HG03280 (cell line): Measurements from ENCODE around the gene RAI1.
A peak's percentile ranks its signal among the peaks of the same experiment; 100 is the strongest.

Source experiments
- ATAC-seq: cut with Tn5 transposase; IDR thresholded peaks from one replicate; pipeline ENCODE4 v1.9.1; 2021; ENCODE audit warnings: mild to moderate bottlenecking, moderate library complexity; ENCODE audit not compliant: unreplicated experiment

The RAI1 gene

DNA sequence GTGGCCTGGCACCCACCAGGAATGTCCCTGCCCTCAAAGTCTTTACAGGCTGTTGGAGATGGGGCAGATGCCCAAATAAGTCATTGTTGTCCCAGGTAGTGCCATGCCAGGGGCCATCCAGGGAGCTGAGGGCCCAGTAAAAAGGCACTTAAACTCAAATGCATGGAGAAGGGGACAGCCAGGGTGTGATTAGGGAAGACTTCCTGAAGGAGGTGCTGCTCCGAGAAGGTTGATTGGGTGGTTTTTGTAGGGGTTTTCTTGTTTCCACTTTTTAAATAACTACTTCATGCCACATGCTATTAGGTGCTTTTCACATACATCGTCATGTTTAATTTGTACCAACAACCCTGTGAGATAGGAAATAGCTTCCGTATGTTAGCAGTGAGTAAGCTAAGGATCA lies 66.9 kb downstream of the RAI1 start:
- ATAC-seq, result no peak

DNA sequence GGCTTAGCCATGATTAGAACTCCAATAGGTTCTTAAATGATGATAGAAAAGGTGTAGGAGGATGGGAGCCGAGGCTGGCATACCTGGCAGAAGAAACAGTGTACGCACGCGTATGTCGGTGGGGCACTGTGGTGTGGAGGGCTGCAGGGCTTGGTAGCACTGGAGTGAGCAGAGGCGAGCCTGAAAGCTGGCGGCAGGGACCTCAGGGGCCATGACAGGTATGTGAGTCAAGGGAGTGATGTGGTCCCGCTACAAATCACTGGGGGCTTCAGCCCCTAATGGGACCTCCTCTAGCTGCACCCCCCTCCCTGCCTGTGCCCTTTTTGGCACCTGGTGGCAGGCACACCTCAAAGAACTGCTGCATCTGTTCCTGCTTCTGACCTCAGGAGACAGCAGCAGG lies 67.3 kb downstream of the RAI1 start:
- no peak for ATAC-seq

DNA sequence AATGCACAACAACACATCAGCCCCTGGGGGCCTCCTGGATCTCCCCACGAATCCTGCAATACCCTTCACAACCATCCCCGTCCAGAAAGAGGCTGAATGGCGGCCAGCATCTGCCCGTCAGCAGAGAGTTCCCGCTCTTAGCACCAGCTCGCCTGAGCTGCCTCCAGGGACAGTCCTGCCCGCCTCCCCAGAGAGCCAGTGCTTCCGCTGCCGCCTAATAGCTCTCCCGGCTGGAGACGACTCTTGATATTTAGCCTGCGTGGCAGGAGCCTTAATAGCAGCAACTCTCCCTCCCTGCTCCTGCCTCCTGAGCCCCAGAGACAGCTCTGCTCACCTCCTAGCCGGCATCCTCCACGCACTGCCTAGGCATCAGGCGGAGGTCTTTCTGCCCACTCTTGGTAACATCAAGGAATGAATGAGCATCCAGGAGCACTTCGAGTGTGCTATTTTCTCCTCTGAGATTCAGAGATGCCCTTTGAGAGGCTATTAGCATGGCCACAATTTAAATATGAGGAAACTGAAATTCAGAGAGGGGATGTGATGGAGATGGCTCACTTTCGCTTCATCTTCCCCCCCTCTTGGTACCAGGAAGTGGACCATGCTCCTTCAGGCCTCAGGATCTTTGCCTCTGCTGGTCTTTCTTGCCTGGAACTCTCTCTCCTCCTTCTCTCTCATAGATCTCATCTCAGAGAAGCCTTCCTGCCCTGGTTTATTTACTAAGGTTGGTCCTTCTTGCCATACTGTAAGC lies 67.9 kb downstream of the RAI1 start:
- no peak for ATAC-seq

DNA sequence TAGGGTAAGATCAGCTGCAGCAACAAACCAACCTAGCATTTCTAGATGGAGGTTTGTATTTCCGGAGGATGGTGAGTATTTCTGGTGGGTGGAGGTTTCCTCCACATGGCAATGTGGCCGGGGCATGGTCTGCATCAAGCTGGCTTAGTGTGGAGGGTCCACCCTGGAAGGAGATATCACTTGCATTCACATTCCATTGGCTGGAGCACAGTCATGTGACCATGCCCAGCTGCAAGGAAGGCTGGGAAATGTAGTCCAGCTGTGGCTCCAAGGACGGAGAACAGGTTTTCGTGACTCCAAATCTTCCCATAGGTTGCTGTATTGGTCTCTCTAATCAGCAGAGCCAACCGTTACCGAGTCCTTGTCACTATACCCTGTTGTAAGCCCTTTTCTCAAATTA lies 68.7 kb downstream of the RAI1 start:
- no peak for ATAC-seq

DNA sequence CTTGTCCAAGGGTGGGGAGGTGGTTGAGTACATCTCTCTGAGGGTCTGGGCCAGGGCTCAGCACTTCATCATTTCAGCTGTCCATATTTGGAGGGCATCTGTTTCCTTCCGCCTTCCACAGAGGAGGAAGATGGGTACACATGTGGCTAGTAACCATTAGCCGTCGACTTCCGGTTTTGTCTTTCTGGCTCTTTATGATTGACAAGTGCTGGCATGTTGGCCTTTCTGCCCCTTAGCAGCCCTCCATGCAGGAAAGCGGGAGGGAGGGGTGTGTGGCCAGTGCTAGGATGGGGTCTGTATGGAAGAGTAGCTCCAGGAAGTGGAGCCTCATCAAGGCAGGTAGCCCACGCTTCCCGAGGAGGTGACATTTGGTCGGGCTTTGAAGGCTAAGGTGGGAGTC lies 69.6 kb downstream of the RAI1 start:
- ATAC-seq, result no peak

DNA sequence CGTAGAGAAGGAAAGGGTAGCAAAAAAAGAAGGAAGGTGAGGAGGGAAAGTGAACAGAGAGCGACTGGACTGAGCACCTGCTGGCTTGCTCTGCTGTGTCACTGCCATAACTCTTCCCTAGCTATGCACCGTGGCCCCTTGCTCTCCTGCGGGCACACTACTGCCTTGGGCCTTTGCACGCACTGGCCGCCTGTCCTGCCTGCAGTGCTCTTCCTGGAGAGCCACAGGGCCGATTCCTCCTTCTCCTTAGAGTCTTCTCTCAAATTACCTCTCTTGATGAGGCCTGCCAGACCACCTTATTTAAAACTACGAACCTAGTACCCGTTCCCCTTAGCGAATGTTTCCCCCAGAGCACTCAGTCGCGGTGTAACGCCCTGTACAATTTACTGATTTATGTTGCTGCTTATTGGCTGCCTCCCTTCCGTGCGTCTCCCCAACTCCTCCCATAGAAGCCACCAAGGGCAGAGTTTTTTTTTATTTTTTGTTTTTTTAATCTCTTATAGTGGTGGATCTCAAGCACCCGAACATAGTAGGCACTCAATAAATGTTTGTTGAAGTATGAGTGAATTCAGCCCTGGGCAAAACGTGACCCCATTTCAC lies 70.3 kb downstream of the RAI1 start:
- ATAC-seq, result no peak

DNA sequence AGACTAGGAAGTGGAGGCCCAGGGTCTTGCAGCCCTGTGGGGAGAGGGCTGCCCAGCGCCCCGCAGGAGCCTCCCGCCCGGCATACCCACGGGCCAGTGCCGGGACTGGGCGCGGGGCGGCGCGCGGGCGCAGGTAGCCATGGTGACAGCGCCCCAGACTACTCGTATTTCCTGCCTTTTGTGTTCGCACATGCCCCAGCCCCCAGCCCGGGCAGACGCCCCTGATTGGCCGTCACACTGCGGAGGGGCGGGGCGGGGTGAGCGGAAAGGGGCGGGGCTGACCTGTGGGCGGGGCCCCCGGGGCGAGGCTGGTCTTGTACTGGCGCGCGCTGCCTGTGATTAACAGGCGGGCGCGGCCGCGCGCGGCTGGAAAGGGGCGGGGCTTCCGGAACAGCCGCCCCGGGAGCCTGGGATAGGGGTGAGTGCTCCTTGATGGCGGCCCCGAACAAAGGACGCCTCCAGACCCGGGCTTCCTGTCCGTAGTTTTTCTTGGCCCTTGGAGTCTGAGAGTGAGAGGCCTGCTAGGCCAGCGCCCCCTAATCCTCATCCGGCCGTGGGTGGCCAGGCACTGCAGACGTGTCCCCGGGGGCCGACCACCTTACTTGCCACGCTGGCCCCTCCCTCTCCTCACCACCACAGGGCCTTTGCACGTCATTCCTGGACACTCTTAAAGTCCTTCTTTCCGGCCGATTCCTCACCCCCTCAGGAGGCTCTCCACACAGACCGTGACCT lies 71.0 kb downstream of the RAI1 start:
- peak; percentile 88 for ATAC-seq

DNA sequence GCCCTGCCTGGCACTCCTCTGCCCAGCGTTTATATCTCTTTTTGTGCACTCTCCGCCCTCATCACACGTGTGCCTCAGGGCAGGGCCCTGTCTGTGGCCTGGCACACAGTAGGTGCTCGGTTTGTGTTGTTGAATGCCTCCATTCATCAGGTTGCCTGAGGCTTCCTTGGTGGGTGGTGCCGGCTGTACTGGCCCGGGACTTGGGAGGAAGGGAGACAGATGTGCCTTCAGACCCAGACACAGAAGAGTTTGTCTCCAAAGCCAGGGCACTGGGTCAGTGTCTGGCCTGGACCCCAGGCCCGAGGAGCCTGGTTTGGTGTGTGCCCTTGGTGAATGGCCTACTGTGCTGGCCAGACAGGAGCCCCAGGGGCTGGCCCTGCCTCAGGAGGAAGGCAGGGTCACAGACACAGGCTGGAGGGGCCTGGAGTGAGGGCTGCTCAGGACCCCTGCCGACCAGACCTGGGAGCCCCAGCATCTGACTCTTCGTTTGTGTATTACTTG lies 71.6 kb downstream of the RAI1 start:
- ATAC-seq, result no peak

DNA sequence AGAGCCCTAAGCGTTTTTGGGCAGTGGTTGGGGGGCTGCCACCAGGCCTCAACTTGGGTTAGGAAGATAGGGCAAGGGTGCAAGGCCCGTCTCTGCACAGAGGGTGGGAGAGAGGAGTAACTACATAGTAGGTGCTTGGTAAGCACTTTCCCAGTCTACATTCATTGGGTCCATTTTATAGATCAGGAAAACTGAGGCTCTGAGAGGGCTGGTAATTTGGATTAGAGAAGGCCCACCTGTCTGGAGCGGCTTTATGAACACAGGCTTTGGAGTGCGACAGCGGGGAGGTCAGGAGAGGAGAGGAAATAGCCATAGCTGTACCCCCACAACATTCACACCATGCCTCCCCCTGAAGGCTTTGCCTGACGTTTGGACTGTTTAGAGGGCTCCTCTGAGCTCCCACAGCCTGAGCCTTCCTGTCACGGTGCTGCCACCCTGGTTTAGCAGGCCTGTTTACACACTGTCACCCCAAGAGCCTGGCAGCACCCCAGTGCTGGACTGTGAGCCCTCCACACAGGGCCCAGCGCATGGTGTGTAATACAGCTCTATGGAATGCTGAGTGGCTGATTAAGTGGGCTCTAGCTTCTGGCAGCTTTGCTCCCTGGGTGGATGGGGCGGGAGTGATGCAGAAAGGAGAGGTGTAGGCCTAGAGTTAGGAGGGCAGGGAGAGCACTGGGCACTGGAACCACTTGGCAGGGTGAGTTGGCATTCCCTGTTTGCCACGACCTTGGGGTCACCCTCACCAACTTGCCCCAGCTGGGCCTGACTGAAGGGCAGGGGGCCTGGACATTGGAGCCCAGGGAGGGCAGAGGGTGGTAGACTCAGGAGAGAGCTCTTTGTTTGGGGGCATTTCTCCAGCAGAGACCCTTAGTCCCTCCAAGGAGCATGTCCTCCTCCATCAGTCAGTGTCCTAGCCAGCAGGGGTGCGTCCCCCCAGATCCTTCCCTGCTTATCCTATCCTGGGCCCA lies 73.7 kb downstream of the RAI1 start:
- ATAC-seq, result no peak

DNA sequence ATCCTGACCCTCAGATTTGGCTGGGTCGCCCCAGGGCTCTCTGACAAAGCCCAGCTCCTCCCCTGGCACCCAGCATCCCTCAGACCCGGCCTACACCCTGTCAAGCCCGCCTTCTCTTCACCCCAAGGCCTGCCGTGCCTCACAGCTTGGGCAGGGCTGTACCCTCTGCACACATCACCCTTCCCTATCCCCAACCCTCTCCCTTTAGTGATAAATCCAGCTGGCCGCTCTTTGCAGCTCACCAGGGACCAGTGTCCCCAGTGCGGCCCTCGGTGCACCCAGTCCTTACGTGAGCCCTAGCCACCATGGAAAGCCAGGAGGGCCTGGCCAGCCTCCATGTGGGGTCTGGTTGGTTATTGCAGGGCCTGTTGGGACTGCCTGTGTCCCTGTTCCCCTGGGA lies 74.5 kb downstream of the RAI1 start:
- no peak for ATAC-seq

DNA sequence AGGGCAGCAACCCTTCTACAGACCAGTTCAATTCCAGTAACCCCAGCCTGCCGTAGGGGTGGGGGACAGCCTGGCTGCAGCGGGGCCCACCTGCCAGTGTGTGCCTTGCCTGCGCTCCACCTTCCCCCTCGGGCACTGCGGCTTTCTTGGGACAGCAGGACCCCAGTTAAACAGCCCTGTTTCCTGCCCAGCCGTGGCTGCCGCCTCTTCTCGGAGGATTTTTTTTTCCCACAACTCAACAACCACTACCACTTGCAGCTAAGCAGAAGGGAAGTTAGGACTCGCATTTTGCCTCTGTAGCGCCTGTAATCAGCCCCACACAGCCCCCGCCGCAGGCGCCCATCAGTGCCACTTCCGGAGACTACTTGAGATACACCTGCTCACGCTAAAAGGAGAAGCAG lies 76.1 kb downstream of the RAI1 start:
- ATAC-seq, result no peak

DNA sequence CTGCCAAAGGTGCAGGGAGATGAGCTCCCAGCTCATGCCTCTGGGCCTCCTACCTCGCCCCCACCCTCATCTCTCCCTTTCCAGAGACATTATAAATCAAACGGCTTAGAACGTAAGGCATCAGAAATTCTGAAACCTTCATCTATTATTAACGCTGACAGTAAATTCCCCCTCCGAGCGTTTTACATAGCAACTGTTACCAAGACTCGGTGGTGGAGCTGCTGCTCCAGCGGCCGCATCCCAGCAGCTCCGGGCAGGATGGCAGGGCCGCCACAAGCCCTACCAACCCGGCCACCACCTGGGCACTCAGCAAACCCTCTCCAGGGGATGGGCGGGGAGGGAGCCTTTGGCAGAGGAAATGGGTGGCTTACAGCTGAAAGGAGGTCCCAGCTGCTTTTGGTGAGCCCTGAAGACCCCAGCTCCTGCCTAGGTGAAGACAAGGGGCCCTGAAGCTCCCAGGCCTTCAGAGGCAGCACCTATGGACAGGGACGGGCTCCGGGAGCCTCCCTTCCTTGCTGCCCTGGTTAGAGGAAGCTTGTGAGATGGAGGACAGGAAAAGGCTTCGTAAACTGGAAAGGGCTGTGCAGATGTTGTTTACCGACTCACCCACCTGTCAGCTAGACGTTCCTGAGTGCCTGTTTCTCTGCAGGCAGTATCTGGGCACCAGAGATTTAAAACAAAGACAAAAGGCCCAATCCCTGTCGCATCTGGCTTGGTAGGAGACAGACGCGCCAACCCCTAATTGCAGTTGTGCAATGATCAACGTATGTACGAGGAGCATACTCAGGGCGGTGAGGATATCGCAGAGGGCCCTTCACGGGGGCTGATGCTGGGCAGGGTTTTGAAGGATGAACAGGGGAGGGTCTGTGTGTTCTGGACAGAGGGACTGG lies 76.9 kb downstream of the RAI1 start:
- no peak for ATAC-seq

DNA sequence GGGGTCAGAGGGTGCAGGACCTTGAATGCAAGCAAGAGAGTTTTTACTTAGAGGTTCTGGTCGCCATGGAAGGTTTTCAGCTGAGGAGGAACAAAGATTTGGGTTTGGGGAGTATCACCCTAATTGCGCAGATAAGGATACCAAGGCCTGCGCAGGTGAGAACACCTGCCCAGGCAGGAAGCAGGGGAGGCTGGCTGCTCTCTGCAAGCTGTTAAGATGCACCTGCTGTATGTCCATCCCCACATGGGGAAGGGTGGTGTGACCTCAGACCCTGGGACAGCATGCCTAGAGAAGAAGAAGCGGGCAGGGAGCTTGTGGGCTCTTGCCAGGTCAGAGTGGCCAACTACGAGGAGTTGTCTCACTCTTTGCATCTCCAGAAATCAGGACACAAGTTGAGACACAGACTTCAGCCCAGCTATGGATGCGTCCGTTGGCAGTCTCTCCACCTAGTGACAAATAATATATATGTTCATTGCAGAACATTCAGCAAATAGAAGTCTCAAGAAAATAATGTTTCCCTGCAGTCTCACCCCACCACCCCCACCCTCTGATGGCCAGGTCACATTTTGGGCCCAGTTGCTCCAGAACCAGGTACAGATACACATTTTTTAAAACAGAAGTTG lies 77.8 kb downstream of the RAI1 start:
- ATAC-seq, result no peak

DNA sequence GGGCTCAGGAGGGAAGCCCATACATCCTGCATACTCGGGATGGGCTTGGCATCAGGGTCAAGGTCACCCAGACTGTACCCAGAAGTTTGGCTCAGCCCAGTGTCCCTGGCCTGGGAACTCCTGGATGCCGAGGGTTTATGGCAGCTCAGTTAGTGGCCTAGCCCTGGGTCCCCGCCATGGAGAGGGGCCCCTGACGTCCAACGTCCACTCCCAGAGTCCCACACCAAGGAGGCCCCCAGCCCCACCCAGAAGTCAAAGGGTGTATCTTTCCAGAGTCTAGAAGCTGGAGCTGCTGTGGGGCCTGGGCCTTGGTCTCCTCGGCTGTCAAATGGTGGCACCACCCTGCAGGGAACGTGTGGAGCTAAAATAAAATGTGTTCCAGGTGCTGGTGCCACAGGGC lies 79.1 kb downstream of the RAI1 start:
- ATAC-seq, result no peak

DNA sequence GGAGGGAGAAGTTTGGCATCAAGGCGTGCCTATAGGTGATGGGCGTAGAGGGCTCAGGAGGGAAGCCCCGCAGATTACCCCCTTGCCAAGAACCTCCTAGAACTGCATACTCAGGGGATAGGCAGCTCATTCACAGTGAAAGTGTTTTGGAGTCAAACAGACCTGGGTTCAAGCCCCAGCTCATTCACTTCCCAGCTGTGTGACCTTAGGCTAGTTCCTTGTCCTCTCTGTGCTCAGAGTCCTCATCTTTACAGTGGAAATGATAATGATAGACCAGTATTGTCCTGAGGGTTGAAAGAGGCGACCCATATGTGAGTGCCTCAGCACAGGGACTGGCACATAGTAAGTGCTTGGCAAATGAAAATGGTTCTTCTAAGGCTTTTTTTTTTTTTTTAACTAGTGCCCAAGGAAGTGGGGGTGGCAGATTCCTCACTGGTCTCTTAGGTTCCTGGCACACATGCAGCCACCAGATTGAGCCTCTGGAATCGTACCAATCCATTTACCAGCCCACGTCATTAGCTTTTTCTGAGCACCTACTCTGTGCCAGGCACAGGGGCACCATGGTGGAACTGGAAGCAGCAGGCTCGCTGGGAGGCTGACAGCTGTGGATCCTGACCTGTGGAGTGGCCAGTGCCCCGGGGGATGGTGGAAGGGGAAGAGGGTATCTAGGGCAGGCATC lies 79.8 kb downstream of the RAI1 start:
- ATAC-seq, result no peak

DNA sequence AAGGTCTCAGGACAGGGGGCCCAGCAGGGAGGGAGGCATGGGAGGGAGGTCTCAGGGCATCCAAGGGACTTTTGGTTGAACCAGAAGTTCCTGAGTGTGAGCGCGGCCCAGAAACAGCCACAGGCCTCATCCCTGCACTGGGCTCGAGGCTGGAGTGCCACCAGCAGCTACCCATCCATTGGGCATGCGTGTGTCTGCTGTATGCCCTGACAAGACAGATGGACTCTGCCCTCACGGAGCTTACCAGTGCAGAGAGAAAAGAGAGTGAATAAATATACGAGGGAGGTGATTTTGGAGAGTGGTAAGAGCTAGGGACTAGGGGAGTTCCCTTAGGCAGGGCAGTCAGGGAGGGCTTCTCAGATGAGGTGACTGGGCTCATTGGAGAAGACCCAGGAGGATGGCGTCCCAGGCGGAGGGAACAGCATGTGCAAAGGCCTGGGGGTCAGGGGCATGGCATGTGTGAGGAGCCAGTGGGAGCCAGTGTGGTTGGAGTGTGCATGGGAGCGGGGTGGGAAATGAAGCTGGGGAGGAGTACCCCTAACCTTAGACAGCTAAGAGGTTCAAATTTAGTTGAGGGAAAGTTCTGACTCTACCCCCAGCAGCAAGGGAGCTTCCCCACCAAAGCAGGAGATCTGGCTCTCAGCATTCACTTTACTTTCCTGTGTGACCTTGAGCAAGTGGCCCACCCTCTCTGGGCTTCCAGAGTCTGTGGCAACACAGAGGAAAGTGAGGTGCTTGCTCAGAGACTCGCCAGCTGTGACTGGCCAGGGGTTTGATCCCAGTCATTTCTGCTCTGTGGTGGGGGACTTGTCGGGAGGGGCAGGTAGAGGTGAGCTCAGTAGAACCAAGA lies 80.9 kb downstream of the RAI1 start:
- no peak for ATAC-seq

DNA sequence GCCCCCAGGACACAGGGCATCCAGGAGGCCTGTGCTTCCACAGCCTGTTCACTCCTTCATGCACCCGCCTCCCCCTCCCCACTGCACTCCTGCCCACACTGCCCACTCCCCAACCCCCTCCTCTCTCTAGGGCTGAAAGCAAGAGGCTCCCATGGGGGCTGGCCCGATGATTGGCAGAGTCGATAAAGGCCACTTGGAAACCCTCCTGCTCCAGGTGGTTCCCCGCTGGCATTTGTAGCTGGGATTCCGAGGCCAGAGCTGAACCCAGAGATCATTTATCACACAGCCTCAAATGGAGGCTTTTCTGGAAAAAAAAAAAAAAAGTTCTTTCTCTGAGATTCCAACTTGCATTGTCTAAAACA lies 81.5 kb downstream of the RAI1 start:
- ATAC-seq, result no peak

DNA sequence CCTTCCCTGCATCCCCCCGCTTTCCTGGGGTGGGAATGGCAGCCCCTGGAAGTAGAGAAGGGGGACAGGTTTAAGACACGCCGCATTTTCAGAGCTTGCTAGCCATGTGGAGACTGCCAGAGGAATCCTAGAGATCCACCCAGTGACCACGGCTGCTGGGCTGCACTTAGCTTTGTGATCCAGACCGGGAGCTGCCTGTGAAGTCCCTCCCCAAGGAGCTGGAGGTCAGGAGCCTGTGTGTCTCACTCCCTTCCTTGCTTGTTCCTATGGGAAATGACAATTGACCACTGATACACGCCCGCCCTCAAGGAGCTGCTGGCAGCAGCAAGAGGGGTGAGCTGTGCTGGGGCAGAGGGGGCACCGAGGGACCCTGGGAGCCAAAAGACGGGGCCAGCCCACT lies 81.9 kb downstream of the RAI1 start:
- ATAC-seq, result no peak
